K562 (cell line): ENCODE results near the gene OLFML3. TPM values are rescaled to one million over a fixed set of nuclear protein-coding genes. Genes with fewer than 3 reads are reported as not detected.

Experiments
- CREB3L1 ChIP-seq: fragments of 450-650 bp; IDR thresholded peaks from 2 replicates; pipeline ENCODE4 v1.6.1; 2014; ENCODE audit warnings: low read depth, mild to moderate bottlenecking, moderate library complexity, borderline replicate concordance
- DMBX1 ChIP-seq: fragments of 250-450 bp; sonication (Bioruptor Pico); IDR thresholded peaks from 2 replicates; pipeline ENCODE4 v1.8.0; 2022; ENCODE audit warnings: inconsistent platforms, mild to moderate bottlenecking, moderate library complexity, borderline replicate concordance
- GABPB1 ChIP-seq: sonication (generic); formaldehyde crosslinking; IDR thresholded peaks from 2 replicates; pipeline ENCODE4 v1.8.0; 2022; ENCODE audit warnings: mild to moderate bottlenecking, missing genetic modification reagents
- NCOA2 ChIP-seq, 2 experiments: fragments of 450-650 bp; IDR thresholded peaks; 2 replicates each; pipeline ENCODE4 v1.6.1; 2018; ENCODE audit warnings: mild to moderate bottlenecking in 2 of 2, moderate library complexity in 1 of 2; ENCODE audit not compliant: partially characterized antibody in 2 of 2
- NR2C2 ChIP-seq, 2 experiments: fragments of 200-800 bp in 1 of 2; sonication (Bioruptor generic) in 1 of 2; sonication (generic) in 1 of 2; formaldehyde crosslinking in 1 of 2; IDR thresholded peaks; 2 replicates each; pipeline versions ENCODE4 v1.6.1 to v1.8.0; 2016 to 2022; ENCODE audit warnings: mild to moderate bottlenecking in 1 of 2, missing compliant biosample characterization in 1 of 2, missing genetic modification characterization in 1 of 2, missing genetic modification reagents in 1 of 2
- PYGO2 ChIP-seq: fragments of 450-650 bp; IDR thresholded peaks from 2 replicates; pipeline ENCODE4 v1.6.1; 2016; ENCODE audit warnings: mild to moderate bottlenecking, missing genetic modification characterization, moderate library complexity, missing compliant biosample characterization
- SP2 ChIP-seq: IDR thresholded peaks from 2 replicates; pipeline ENCODE4 v1.6.1; 2011; ENCODE audit warnings: mild to moderate bottlenecking, low read depth, low read length, moderate library complexity; ENCODE audit not compliant: poor library complexity, severe bottlenecking; ENCODE audit errors: extremely low read depth
- TEAD4 ChIP-seq, 2 experiments: sonication (generic) in 1 of 2; formaldehyde crosslinking in 1 of 2; IDR thresholded peaks; 2 replicates each; pipeline versions ENCODE4 v1.6.1 to v1.8.0; 2012 to 2022; ENCODE audit warnings: borderline replicate concordance in 1 of 2, inconsistent platforms in 1 of 2, low read length in 1 of 2, mild to moderate bottlenecking in 1 of 2, missing genetic modification reagents in 1 of 2
- ZNF589 ChIP-seq: fragments of 200-800 bp; sonication (Bioruptor generic); IDR thresholded peaks from 2 replicates; pipeline ENCODE4 v1.6.1; 2016; ENCODE audit warnings: low read depth, missing genetic modification characterization, missing compliant biosample characterization
- ZNF696 ChIP-seq: fragments of 250-450 bp; sonication (Bioruptor Pico); conservative IDR thresholded peaks from 2 replicates; pipeline ENCODE4 v1.4.0; 2020; ENCODE audit warnings: mild to moderate bottlenecking, moderate library complexity
- polyA plus RNA-seq, 8 experiments: library from polyadenylated mRNA; depleted of rRNA in 4 of 8; stranded (reverse) in 5 of 8; unstranded in 3 of 8; fragments of >200 nt; fragmentation: Nextera tagmentation in 2 of 8; fragmentation: Illumina TruSeq in 1 of 8; extraction: Ambion mirVana in 2 of 8; extraction: Trizol in 1 of 8; gene quantifications; 2 replicates each; pipeline versions ENCODE4 v1.2.1 to v1.2.3, GENCODE V29; 2011 to 2014; ENCODE audit warnings: inconsistent platforms in 1 of 8, missing spikeins in 1 of 8
- total RNA-seq, 7 experiments: library from RNA; depleted of rRNA in 6 of 7; stranded (reverse); fragments of >200 nt in 6 of 7; fragmentation: Illumina TruSeq in 2 of 7; extraction: Trizol in 2 of 7; gene quantifications; 2 replicates each; pipeline versions ENCODE4 v1.2.1 to v1.2.3, GENCODE V29; 2011 to 2021; ENCODE audit warnings: low replicate concordance in 1 of 7
- TF ChIP-seq, protein P1 (sequence below): fragments of 450-650 bp; IDR thresholded peaks from 2 replicates; pipeline ENCODE4 v1.7.0; 2016; ENCODE audit warnings: borderline replicate concordance
- TF ChIP-seq, protein P2 (sequence below): fragments of 450-650 bp; IDR thresholded peaks from 2 replicates; pipeline ENCODE4 v1.6.1; 2017; ENCODE audit warnings: antibody characterized with exemption, mild to moderate bottlenecking
- TF ChIP-seq, protein P3 (sequence below): fragments of 250-450 bp; sonication (Bioruptor Pico); IDR thresholded peaks from 2 replicates; pipeline ENCODE4 v1.8.0; 2021; ENCODE audit warnings: moderate library complexity, mild to moderate bottlenecking, inconsistent platforms
- TF ChIP-seq, protein P4 (sequence below): IDR thresholded peaks from 2 replicates; pipeline ENCODE4 v1.6.1; 2014; ENCODE audit warnings: antibody characterized with exemption

Gene OLFML3
- total and polyA plus RNA-seq, 9 of the 15 experiments (the other 6 are each of a cell fraction or from before 2014, with no cell fraction given) = 0.07 to 0.13 (median 0.07) TPM; not detected in 6

DNA sequence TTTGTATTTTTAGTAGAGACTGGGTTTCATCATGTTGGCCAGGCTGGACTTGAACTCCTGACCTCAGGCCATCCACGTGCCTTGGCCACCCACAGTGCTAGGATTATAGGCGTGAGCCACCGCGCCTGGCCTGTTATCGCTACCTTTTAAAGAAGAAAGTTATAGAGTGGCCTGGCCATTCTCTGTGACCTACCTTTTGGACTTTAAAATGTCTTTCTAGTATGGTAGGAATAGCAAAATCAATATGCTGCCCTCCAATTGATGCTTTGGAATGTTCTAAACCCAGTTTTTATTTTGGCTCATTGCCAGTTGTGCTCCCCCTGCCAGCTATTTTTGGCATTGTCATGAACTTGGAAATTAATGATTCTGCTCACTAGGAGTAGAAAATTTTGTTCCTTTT is 30.3 kb upstream of the OLFML3 start (continued):
- TF ChIP-seq, protein P1, sequence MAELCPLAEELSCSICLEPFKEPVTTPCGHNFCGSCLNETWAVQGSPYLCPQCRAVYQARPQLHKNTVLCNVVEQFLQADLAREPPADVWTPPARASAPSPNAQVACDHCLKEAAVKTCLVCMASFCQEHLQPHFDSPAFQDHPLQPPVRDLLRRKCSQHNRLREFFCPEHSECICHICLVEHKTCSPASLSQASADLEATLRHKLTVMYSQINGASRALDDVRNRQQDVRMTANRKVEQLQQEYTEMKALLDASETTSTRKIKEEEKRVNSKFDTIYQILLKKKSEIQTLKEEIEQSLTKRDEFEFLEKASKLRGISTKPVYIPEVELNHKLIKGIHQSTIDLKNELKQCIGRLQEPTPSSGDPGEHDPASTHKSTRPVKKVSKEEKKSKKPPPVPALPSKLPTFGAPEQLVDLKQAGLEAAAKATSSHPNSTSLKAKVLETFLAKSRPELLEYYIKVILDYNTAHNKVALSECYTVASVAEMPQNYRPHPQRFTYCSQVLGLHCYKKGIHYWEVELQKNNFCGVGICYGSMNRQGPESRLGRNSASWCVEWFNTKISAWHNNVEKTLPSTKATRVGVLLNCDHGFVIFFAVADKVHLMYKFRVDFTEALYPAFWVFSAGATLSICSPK = no peak
- no peak for TF ChIP-seq ZNF696 (CRISPR knock-in tag)
- TF ChIP-seq GABPB1 (CRISPR knock-in tag) = 0 out of 2 replicates have a peak, but pooled peaks have one; percentile 38
- peak; percentile 67; the same call in 1 of the 2 replicates for TF ChIP-seq DMBX1
- TF ChIP-seq TEAD4 (IDR thresholded peaks at IDR 0.05; ENCODE audit: low read length) = peak; percentile 44
- no peak for TF ChIP-seq TEAD4 (CRISPR knock-in tag; IDR thresholded peaks at IDR 0.05; ENCODE audit: borderline replicate concordance)
- TF ChIP-seq, protein P2, sequence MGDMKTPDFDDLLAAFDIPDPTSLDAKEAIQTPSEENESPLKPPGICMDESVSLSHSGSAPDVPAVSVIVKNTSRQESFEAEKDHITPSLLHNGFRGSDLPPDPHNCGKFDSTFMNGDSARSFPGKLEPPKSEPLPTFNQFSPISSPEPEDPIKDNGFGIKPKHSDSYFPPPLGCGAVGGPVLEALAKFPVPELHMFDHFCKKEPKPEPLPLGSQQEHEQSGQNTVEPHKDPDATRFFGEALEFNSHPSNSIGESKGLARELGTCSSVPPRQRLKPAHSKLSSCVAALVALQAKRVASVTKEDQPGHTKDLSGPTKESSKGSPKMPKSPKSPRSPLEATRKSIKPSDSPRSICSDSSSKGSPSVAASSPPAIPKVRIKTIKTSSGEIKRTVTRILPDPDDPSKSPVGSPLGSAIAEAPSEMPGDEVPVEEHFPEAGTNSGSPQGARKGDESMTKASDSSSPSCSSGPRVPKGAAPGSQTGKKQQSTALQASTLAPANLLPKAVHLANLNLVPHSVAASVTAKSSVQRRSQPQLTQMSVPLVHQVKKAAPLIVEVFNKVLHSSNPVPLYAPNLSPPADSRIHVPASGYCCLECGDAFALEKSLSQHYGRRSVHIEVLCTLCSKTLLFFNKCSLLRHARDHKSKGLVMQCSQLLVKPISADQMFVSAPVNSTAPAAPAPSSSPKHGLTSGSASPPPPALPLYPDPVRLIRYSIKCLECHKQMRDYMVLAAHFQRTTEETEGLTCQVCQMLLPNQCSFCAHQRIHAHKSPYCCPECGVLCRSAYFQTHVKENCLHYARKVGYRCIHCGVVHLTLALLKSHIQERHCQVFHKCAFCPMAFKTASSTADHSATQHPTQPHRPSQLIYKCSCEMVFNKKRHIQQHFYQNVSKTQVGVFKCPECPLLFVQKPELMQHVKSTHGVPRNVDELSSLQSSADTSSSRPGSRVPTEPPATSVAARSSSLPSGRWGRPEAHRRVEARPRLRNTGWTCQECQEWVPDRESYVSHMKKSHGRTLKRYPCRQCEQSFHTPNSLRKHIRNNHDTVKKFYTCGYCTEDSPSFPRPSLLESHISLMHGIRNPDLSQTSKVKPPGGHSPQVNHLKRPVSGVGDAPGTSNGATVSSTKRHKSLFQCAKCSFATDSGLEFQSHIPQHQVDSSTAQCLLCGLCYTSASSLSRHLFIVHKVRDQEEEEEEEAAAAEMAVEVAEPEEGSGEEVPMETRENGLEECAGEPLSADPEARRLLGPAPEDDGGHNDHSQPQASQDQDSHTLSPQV = peak; percentile 94
- TF ChIP-seq CREB3L1 = 0 out of 2 replicates have a peak, but pooled peaks have one; percentile 42
- TF ChIP-seq NR2C2 (CRISPR knock-in tag; IDR thresholded peaks at IDR 0.05) = no peak
- TF ChIP-seq NR2C2 (tag; IDR thresholded peaks at IDR 0.05) = peak; percentile 73
- TF ChIP-seq, protein P3, sequence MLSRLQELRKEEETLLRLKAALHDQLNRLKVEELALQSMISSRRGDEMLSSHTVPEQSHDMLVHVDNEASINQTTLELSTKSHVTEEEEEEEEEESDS (CRISPR knock-in tag) = no peak
- no peak for TF ChIP-seq SP2
- TF ChIP-seq PYGO2 (tag) = no peak
- peak; percentile 45; the same call in 1 of the 2 replicates for TF ChIP-seq ZNF589 (CRISPR knock-in tag)
- TF ChIP-seq, protein P4, sequence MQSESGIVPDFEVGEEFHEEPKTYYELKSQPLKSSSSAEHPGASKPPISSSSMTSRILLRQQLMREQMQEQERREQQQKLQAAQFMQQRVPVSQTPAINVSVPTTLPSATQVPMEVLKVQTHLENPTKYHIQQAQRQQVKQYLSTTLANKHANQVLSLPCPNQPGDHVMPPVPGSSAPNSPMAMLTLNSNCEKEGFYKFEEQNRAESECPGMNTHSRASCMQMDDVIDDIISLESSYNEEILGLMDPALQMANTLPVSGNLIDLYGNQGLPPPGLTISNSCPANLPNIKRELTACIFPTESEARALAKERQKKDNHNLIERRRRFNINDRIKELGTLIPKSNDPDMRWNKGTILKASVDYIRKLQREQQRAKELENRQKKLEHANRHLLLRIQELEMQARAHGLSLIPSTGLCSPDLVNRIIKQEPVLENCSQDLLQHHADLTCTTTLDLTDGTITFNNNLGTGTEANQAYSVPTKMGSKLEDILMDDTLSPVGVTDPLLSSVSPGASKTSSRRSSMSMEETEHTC = 0 out of 2 replicates have a peak, but pooled peaks have one; percentile 10
- peak in 1 of 2 experiments; percentile 75 for TF ChIP-seq NCOA2 (IDR thresholded peaks at IDR 0.05; ENCODE audit: partially characterized antibody in 2 of 2)
